Neural cell (in vitro differentiated cells): ENCODE data around the gene HPN.

ENCODE experiments used
- CTCF ChIP-seq: fragments of 450-650 bp; IDR thresholded peaks from 2 replicates; pipeline ENCODE4 v1.5.1; 2014; ENCODE audit warnings: antibody characterized with exemption, mild to moderate bottlenecking, moderate library complexity; ENCODE audit not compliant: poor library complexity, severe bottlenecking
- EP300 ChIP-seq: fragments of 450-650 bp; conservative IDR thresholded peaks from 2 replicates; pipeline ENCODE4 v1.6.1; 2014; ENCODE audit warnings: antibody characterized with exemption, mild to moderate bottlenecking, moderate library complexity; ENCODE audit not compliant: poor library complexity, severe bottlenecking
- EZH2 ChIP-seq: fragments of 200-600, 300-800 bp; shearing (Covaris generic), sonication (generic); IDR thresholded peaks from 2 replicates; pipeline ENCODE4 v1.6.1; 2014; ENCODE audit warnings: antibody characterized with exemption, low read length, borderline replicate concordance, mild to moderate bottlenecking; ENCODE audit not compliant: insufficient read depth, poor library complexity, severe bottlenecking
- MXI1 ChIP-seq: fragments of 450-650 bp; conservative IDR thresholded peaks from 2 replicates; pipeline ENCODE4 v1.6.1; 2014; ENCODE audit warnings: antibody characterized with exemption, mild to moderate bottlenecking; ENCODE audit not compliant: poor library complexity, severe bottlenecking
- RAD21 ChIP-seq: fragments of 450-650 bp; conservative IDR thresholded peaks from 2 replicates; pipeline ENCODE4 v1.6.1; 2014; ENCODE audit warnings: antibody characterized with exemption, mild to moderate bottlenecking, moderate library complexity
- REST ChIP-seq: IDR thresholded peaks from 2 replicates; pipeline ENCODE4 v1.6.1; 2012; ENCODE audit warnings: borderline replicate concordance
- TAF1 ChIP-seq: IDR thresholded peaks from 2 replicates; pipeline ENCODE4 v1.6.1; 2012; ENCODE audit warnings: low read depth

GRCh38 chr19:35087393-35087792 is 45.9 kb downstream of the HPN start:
- TF ChIP-seq CTCF: no peak
- no peak for TF ChIP-seq EZH2
- TF ChIP-seq TAF1: no peak
- no peak for TF ChIP-seq EP300
- TF ChIP-seq MXI1: no peak
- TF ChIP-seq REST: no peak
- no peak for TF ChIP-seq RAD21
